ENCODE measurements around the gene OR7G1.
A peak's percentile ranks its signal among the peaks of the same experiment; 100 is the strongest.

OR7G1 gene

GRCh38 chr19:9115307-9115813 is at the start of gene OR7G1:
OR7G1 (minus strand) TSS chr19:9115763; CDS start chr19:9115763, 0 bp downstream.
- DNase-seq (ENCODE audit: low read depth) = no peak

GRCh38 chr19:9165261-9165660 is 49.7 kb upstream of the OR7G1 start:
- DNase-seq (ENCODE audit: low read depth) = no peak

GRCh38 chr19:9161427-9161826 is 45.9 kb upstream of the OR7G1 start:
- no peak for DNase-seq (ENCODE audit: low read depth)

GRCh38 chr19:9159891-9160290 is 44.3 kb upstream of the OR7G1 start:
- no peak for DNase-seq (ENCODE audit: low read depth)

GRCh38 chr19:9156304-9156703 is 40.7 kb upstream of the OR7G1 start:
- no peak for DNase-seq (ENCODE audit: low read depth)

- no peak for DNase-seq (ENCODE audit: low read depth)
These were observed 40.0 kb upstream of the OR7G1 start for GRCh38 chr19:9155591-9155990.

GRCh38 chr19:9151367-9151766 is 35.8 kb upstream of the OR7G1 start:
- DNase-seq (ENCODE audit: low read depth) = no peak

- no peak for DNase-seq (ENCODE audit: low read depth)
These were observed 35.1 kb upstream of the OR7G1 start for GRCh38 chr19:9150650-9151049.

- DNase-seq (ENCODE audit: low read depth) = no peak
These were observed 34.4 kb upstream of the OR7G1 start for GRCh38 chr19:9149997-9150396.

- no peak for DNase-seq (ENCODE audit: low read depth)
These were observed 33.1 kb upstream of the OR7G1 start for GRCh38 chr19:9148697-9149096.

- no peak for DNase-seq (ENCODE audit: low read depth)
These were observed 31.3 kb upstream of the OR7G1 start for GRCh38 chr19:9146882-9147281.

GRCh38 chr19:9144920-9145319 is 29.4 kb upstream of the OR7G1 start:
- DNase-seq (ENCODE audit: low read depth) = no peak

- DNase-seq (ENCODE audit: low read depth) = peak; percentile 63
These were observed 24.8 kb upstream of the OR7G1 start, which contains the start of gene ZNF317 for GRCh38 chr19:9140159-9140874. ZNF317 (plus strand) TSS chr19:9140397; CDS start chr19:9156017, 15,620 bp downstream.

- no peak for DNase-seq (ENCODE audit: low read depth)
These were observed 24.1 kb upstream of the OR7G1 start for GRCh38 chr19:9139609-9140158.

- DNase-seq (ENCODE audit: low read depth) = no peak
These were observed 16.9 kb upstream of the OR7G1 start for GRCh38 chr19:9132422-9132821.

- DNase-seq (ENCODE audit: low read depth) = no peak
These were observed 15.4 kb upstream of the OR7G1 start for GRCh38 chr19:9130965-9131364.

- DNase-seq (ENCODE audit: low read depth) = peak; percentile 90
These were observed 12.6 kb upstream of the OR7G1 start for GRCh38 chr19:9128171-9128570.

GRCh38 chr19:9126900-9127405 is 11.4 kb upstream of the OR7G1 start, which contains the start of gene OR7G3:
OR7G3 (minus strand) TSS chr19:9126950; CDS start chr19:9126950, 0 bp downstream.
- DNase-seq (ENCODE audit: low read depth) = no peak

GRCh38 chr19:9116547-9116946 is 984 bp upstream of the OR7G1 start:
- no peak for DNase-seq (ENCODE audit: low read depth)

GRCh38 chr19:9109959-9110358 is 5.6 kb downstream of the OR7G1 start:
- no peak for DNase-seq (ENCODE audit: low read depth)

- no peak for DNase-seq (ENCODE audit: low read depth)
These were observed 8.2 kb downstream of the OR7G1 start, which contains the start of gene OR7G2 for GRCh38 chr19:9107375-9107774. OR7G2 (minus strand) TSS chr19:9107475; CDS start chr19:9103243, 4,232 bp downstream.

GRCh38 chr19:9086761-9087160 is 28.8 kb downstream of the OR7G1 start, which contains the start of gene OR1M1:
OR1M1 (plus strand) TSS chr19:9087061; CDS start chr19:9093245, 6,184 bp downstream.
- DNase-seq (ENCODE audit: low read depth) = no peak

- DNase-seq (ENCODE audit: low read depth) = no peak
These were observed 36.9 kb downstream of the OR7G1 start for GRCh38 chr19:9078651-9079050.
